ENCODE data around the gene DNAJB1.

DNA sequence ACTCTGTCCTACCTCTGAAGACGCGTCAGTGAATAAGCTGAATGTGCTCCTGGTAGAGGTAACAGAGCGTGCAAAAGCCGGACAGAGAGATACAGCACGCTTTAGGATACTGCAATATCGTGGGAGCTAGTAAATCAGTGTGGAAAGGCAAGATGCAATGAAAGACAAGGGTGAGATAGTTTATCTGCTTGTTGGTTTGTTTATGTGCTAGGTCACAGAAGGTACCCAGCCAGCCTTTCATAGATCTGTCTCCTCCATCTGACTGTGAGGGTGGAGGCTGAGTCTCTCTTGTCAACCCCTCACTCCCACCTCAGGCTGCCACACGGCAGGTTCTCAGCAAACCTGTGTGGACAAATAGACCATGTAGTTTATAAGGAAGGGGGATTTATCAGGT lies 21.4 kb downstream of the DNAJB1 start:
- TF ChIP-seq, protein P1, sequence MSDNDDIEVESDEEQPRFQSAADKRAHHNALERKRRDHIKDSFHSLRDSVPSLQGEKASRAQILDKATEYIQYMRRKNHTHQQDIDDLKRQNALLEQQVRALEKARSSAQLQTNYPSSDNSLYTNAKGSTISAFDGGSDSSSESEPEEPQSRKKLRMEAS (CRISPR knock-in tag; IDR thresholded peaks at IDR 0.05) = no peak
- TF ChIP-seq NFYB (CRISPR knock-in tag; conservative IDR thresholded peaks at IDR 0.05; ENCODE audit: low read depth) (no peak), CTCF (IDR thresholded peaks at IDR 0.05) (no peak)
- TF ChIP-seq, protein P2, sequence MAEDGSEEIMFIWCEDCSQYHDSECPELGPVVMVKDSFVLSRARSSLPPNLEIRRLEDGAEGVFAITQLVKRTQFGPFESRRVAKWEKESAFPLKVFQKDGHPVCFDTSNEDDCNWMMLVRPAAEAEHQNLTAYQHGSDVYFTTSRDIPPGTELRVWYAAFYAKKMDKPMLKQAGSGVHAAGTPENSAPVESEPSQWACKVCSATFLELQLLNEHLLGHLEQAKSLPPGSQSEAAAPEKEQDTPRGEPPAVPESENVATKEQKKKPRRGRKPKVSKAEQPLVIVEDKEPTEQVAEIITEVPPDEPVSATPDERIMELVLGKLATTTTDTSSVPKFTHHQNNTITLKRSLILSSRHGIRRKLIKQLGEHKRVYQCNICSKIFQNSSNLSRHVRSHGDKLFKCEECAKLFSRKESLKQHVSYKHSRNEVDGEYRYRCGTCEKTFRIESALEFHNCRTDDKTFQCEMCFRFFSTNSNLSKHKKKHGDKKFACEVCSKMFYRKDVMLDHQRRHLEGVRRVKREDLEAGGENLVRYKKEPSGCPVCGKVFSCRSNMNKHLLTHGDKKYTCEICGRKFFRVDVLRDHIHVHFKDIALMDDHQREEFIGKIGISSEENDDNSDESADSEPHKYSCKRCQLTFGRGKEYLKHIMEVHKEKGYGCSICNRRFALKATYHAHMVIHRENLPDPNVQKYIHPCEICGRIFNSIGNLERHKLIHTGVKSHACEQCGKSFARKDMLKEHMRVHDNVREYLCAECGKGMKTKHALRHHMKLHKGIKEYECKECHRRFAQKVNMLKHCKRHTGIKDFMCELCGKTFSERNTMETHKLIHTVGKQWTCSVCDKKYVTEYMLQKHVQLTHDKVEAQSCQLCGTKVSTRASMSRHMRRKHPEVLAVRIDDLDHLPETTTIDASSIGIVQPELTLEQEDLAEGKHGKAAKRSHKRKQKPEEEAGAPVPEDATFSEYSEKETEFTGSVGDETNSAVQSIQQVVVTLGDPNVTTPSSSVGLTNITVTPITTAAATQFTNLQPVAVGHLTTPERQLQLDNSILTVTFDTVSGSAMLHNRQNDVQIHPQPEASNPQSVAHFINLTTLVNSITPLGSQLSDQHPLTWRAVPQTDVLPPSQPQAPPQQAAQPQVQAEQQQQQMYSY (CRISPR knock-in tag; IDR thresholded peaks at IDR 0.05) = no peak

Measured in WTC11 (cell line).